Spleen (tissue), 7 donors: ENCODE data around the gene DPF3.

Source experiments
- POLR2A ChIP-seq, 3 donors: fragments of 450-650 bp; IDR thresholded peaks; one replicate each; pipeline ENCODE4 v1.5.1; 2017; ENCODE audit warnings: antibody characterized with exemption in 3 of 3, mild to moderate bottlenecking in 1 of 3
- POLR2AphosphoS5 ChIP-seq, 3 donors: sonication (generic); formaldehyde crosslinking; IDR thresholded peaks; one replicate each; pipeline ENCODE4 v1.5.1; 2017; ENCODE audit warnings: antibody characterized with exemption in 3 of 3
- TF ChIP-seq, protein P1 (sequence below), 11 experiments: fragments of 200-600 bp in 7 of 11; fragments of 450-650 bp in 4 of 11; sonication (generic) in 4 of 11; IDR thresholded peaks in 8 of 11; conservative IDR thresholded peaks in 3 of 11; 1 replicate in 7 of 11; 2 replicates in 4 of 11; pipeline versions ENCODE4 v1.4.0 to v1.8.0; 2016 to 2021; ENCODE audit warnings: antibody characterized with exemption in 11 of 11, inconsistent platforms in 4 of 11, mild to moderate bottlenecking in 1 of 11
- donor health status: DM: no; HTN: no; CAD: no; lungs with moderate emphysema.
- donor health status: DM: no; HTN: no; CAD: no.
- donor health status: DM: no; HTN: no; CAD: no.

DNA sequence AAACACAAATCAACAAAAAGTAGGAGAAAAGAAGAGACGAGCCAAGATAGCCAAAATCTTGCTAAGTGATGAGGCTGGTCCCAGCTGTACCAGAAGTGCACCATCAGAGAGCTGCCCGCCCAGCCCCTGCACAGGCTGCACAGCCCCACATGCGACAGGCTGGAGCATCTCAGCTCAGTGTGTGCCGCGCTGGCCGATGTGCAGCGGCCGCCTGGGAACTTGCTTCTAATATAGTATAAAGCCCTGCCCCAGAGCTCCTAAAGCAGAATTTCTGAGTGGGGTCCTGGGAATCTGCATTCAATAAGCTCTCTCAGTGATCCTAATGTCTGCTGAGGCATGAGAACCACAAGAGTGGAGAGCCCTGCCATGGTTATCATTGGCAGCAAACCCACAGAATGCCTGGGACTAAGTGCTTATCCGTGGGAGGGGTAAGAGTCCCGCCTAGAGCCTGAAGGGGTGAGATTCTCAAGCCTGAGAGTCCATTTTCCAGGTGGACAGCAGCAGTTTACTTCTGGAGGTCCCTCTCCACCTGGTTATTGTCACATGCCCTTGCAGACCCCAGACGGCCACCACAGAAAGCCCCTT, 171.6 kb downstream of the DPF3 start:
- TF ChIP-seq, protein P1, sequence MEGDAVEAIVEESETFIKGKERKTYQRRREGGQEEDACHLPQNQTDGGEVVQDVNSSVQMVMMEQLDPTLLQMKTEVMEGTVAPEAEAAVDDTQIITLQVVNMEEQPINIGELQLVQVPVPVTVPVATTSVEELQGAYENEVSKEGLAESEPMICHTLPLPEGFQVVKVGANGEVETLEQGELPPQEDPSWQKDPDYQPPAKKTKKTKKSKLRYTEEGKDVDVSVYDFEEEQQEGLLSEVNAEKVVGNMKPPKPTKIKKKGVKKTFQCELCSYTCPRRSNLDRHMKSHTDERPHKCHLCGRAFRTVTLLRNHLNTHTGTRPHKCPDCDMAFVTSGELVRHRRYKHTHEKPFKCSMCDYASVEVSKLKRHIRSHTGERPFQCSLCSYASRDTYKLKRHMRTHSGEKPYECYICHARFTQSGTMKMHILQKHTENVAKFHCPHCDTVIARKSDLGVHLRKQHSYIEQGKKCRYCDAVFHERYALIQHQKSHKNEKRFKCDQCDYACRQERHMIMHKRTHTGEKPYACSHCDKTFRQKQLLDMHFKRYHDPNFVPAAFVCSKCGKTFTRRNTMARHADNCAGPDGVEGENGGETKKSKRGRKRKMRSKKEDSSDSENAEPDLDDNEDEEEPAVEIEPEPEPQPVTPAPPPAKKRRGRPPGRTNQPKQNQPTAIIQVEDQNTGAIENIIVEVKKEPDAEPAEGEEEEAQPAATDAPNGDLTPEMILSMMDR (IDR thresholded peaks at IDR 0.05 in 8 of 11, conservative IDR thresholded peaks at IDR 0.05 in 3 of 11) = no peak
- TF ChIP-seq POLR2AphosphoS5 (IDR thresholded peaks at IDR 0.05) (no peak), POLR2A (IDR thresholded peaks at IDR 0.05) (no peak)
